Left lung (tissue), 10 donors: ENCODE results near the gene SERPINA5. TPM values are rescaled to one million over a fixed set of nuclear protein-coding genes. Genes with fewer than 3 reads are reported as not detected.

Source experiments
- ATAC-seq: fragments of 200-7000 bp; cut with Tn5 transposase; one replicate; pipeline ENCODE4 v1.9.1; 2020; ENCODE audit warnings: moderate library complexity
- DNase-seq, 4 donors: peaks; one replicate each; pipeline ENCODE4 v3.0.0-alpha.2; 2013 to 2020
- H3K27ac ChIP-seq, 2 donors: fragments of 200-600 bp; sonication (generic) in 1 of 2; one replicate each; pipeline versions ENCODE4 v1.5.0 to v1.8.0; 2020 to 2021
- H3K27me3 ChIP-seq, 2 donors: fragments of 200-600 bp; sonication (generic) in 1 of 2; one replicate each; pipeline versions ENCODE4 v1.5.0 to v1.8.0; 2020 to 2021
- H3K36me3 ChIP-seq, 2 donors: fragments of 200-600 bp; sonication (generic) in 1 of 2; one replicate each; pipeline versions ENCODE4 v1.5.0 to v1.8.0; 2020 to 2021
- H3K4me1 ChIP-seq, 2 donors: fragments of 200-600 bp; one replicate each; pipeline ENCODE4 v1.8.0; 2021
- H3K4me3 ChIP-seq, 2 donors: fragments of 200-600 bp; sonication (generic) in 1 of 2; one replicate each; pipeline versions ENCODE4 v1.5.0 to v1.8.0; 2020 to 2021; ENCODE audit warnings: mild to moderate bottlenecking in 1 of 2
- H3K9me3 ChIP-seq, 2 donors: fragments of 200-600 bp; sonication (generic) in 1 of 2; one replicate each; pipeline versions ENCODE4 v1.5.0 to v1.8.0; 2020 to 2021
- CTCF ChIP-seq, 2 donors: fragments of 200-600 bp; sonication (generic) in 1 of 2; IDR thresholded peaks; one replicate each; pipeline versions ENCODE4 v1.5.0 to v1.8.0; 2021; ENCODE audit warnings: antibody characterized with exemption in 2 of 2
- intact Hi-C, 2 donors: fragments of 100-400 bp; cut with DNase I; formaldehyde crosslinking; loops; one replicate each; pipeline versions ENCODE4 v1.11.2 to v1.14.2; 2022
- polyA plus RNA-seq, 6 donors: library from polyadenylated mRNA; unstranded; fragments of 120-200 nt; gene quantifications; one replicate each; pipeline ENCODE4 v1.2.1, GENCODE V29; 2013; ENCODE audit not compliant: insufficient read length in 6 of 6
- total RNA-seq, 2 donors: library from RNA; stranded (reverse); fragmentation: NEBNext Ultra II Directional; extraction: Animal tissue kit (Norgen Biotek cat#: 25700); gene quantifications; one replicate each; pipeline ENCODE4 v1.2.1, GENCODE V29; 2021
- donor health status: DM: no; HTN: yes; CAD: no.
- donor health status: DM: no; HTN: no; CAD: no.

The SERPINA5 gene
- total and polyA plus RNA-seq, 8 donors: 0.26 to 3.2 (median 0.70) TPM

GRCh38 chr14:94621358-94622134, 40.3 kb downstream of the SERPINA5 start:
- H3K4me3 ChIP-seq: no peak overlapping the region
- intact Hi-C loops: no loop called here
- H3K27ac ChIP-seq: no peak overlapping the region
- DNase-seq (no peak), ATAC-seq (no peak)
- peaks cover 0 to 10% of the 10 kb centered on the region in 2 donors for H3K27me3 ChIP-seq
- H3K4me1 ChIP-seq: no peaks in the 10 kb centered on the region
- no peaks in the 10 kb centered on the region for H3K36me3 ChIP-seq
- H3K9me3 ChIP-seq: peaks cover 0 to 33% of the 10 kb centered on the region in 2 donors
- TF ChIP-seq CTCF (IDR thresholded peaks at IDR 0.05): no peak

GRCh38 chr14:94622653-94623421, 41.6 kb downstream of the SERPINA5 start:
- ATAC-seq (no peak), DNase-seq (no peak)
- Histone ChIP-seq H3K4me3 (no peak overlapping the region), H3K4me1 (no peaks in the 10 kb centered on the region), H3K36me3 (no peaks in the 10 kb centered on the region), H3K9me3 (peaks cover 0 to 21% of the 10 kb centered on the region in 2 donors), H3K27ac (no peak overlapping the region), H3K27me3 (peaks cover 0 to 10% of the 10 kb centered on the region in 2 donors)
- intact Hi-C loops: no loop called here
- TF ChIP-seq CTCF (IDR thresholded peaks at IDR 0.05): no peak

DNA sequence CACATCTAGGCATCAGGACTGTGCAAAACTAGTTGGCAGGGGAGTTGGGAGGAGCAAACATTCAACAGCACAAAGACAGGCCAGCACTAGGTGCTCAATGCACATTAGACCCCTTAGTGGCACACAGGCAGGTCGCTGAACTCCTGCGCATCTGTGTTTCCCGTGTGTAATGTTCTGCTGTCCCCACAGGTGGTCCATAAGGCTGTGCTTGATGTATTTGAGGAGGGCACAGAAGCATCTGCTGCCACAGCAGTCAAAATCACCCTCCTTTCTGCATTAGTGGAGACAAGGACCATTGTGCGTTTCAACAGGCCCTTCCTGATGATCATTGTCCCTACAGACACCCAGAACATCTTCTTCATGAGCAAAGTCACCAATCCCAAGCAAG, 42.2 kb downstream of the SERPINA5 start:
- no peak overlapping the region for H3K27ac ChIP-seq
- H3K4me3 ChIP-seq: no peak overlapping the region
- intact Hi-C loops: no loop called here
- H3K4me1 ChIP-seq: no peaks in the 10 kb centered on the region
- no peak for DNase-seq
- H3K27me3 ChIP-seq: peaks cover 0 to 10% of the 10 kb centered on the region in 2 donors
- H3K9me3 ChIP-seq: peaks cover 0 to 15% of the 10 kb centered on the region in 2 donors
- ATAC-seq: no peak
- no peaks in the 10 kb centered on the region for H3K36me3 ChIP-seq
- TF ChIP-seq CTCF (IDR thresholded peaks at IDR 0.05): no peak

GRCh38 chr14:94623856-94624499, 42.8 kb downstream of the SERPINA5 start:
- H3K4me3 ChIP-seq: no peak overlapping the region
- DNase-seq (no peak), ATAC-seq (no peak)
- intact Hi-C loops: no loop called here
- H3K36me3 ChIP-seq: no peaks in the 10 kb centered on the region
- H3K27ac ChIP-seq: no peak overlapping the region
- H3K4me1 ChIP-seq: no peaks in the 10 kb centered on the region
- no peak for TF ChIP-seq CTCF (IDR thresholded peaks at IDR 0.05)
- H3K27me3 ChIP-seq: peaks cover 0 to 10% of the 10 kb centered on the region in 2 donors
- H3K9me3 ChIP-seq: peaks cover 0 to 9% of the 10 kb centered on the region in 2 donors
